H1 (cell line): ENCODE results near the gene ZSCAN5A. TPM values are rescaled to one million over a fixed set of nuclear protein-coding genes. Genes with fewer than 3 reads are reported as not detected.

Source experiments
- CHD7 ChIP-seq: fragments of 300-600 bp; sonication (generic); IDR thresholded peaks from 2 replicates; pipeline ENCODE4 v1.7.1; 2012; ENCODE audit warnings: low read length, moderate library complexity, mild to moderate bottlenecking, inconsistent platforms; ENCODE audit not compliant: insufficient replicate concordance
- EGR1 ChIP-seq: IDR thresholded peaks from 2 replicates; pipeline ENCODE4 v1.6.1; 2011; ENCODE audit warnings: low read depth, low read length, borderline replicate concordance
- EZH2 ChIP-seq: fragments of 200-600 bp; sonication (generic); IDR thresholded peaks from 2 replicates; pipeline ENCODE4 v1.7.1; 2012; ENCODE audit warnings: low read depth, mild to moderate bottlenecking, moderate library complexity, low read length, inconsistent platforms; ENCODE audit not compliant: severe bottlenecking
- FOSL1 ChIP-seq: IDR thresholded peaks from 2 replicates; pipeline ENCODE4 v1.6.1; 2011; ENCODE audit warnings: mild to moderate bottlenecking, low read depth, low read length, moderate library complexity; ENCODE audit not compliant: insufficient read depth
- SAP30 ChIP-seq: fragments of 300-600 bp; sonication (generic); IDR thresholded peaks from 2 replicates; pipeline ENCODE4 v1.7.1; 2012; ENCODE audit warnings: low read length, moderate library complexity, mild to moderate bottlenecking, inconsistent platforms; ENCODE audit not compliant: insufficient read depth, insufficient replicate concordance
- SP2 ChIP-seq: IDR thresholded peaks from 2 replicates; pipeline ENCODE4 v1.6.1; 2012; ENCODE audit warnings: mild to moderate bottlenecking, low read length, inconsistent platforms
- TBP ChIP-seq: IDR thresholded peaks from 2 replicates; pipeline ENCODE4 v1.6.1; 2011; ENCODE audit warnings: low read depth, low read length, improper control_type of control experiment
- polyA plus RNA-seq, 7 experiments: library from polyadenylated mRNA; depleted of rRNA in 3 of 7; stranded (reverse) in 5 of 7; unstranded in 2 of 7; fragments of >200 nt in 5 of 7; fragments of 200-250 nt in 2 of 7; gene quantifications; 1 replicate in 5 of 7; 2 replicates in 1 of 7; 4 replicates in 1 of 7; pipeline versions ENCODE4 v1.2.1 to v1.2.3, GENCODE V29; 2011 to 2013; ENCODE audit warnings: missing spikeins in 2 of 7, mixed read lengths in 2 of 7
- total RNA-seq: library from RNA; stranded (reverse); fragmentation: NEBNext Ultra II Directional; extraction: Animal tissue kit (Norgen Biotek cat#: 25700); gene quantifications from 2 replicates; pipeline ENCODE4 v1.2.1, GENCODE V29; 2021
- TF ChIP-seq, protein P1 (sequence below): IDR thresholded peaks from 2 replicates; pipeline ENCODE4 v1.6.1; 2011; ENCODE audit warnings: low read length, improper control_type of control experiment

The ZSCAN5A gene
- total and polyA plus RNA-seq, 2 of the 8 experiments (the other 6 are each of a cell fraction or from before 2014, with no cell fraction given): 8.6 to 11.0 TPM

GRCh38 chr19:56271151-56271550 is 43.5 kb downstream of the ZSCAN5A start (continued):
- TF ChIP-seq CHD7 (no peak), EGR1 (no peak), EZH2 (no peak), TBP (no peak), SP2 (no peak), SAP30 (no peak), FOSL1 (no peak)
- TF ChIP-seq, protein P1, sequence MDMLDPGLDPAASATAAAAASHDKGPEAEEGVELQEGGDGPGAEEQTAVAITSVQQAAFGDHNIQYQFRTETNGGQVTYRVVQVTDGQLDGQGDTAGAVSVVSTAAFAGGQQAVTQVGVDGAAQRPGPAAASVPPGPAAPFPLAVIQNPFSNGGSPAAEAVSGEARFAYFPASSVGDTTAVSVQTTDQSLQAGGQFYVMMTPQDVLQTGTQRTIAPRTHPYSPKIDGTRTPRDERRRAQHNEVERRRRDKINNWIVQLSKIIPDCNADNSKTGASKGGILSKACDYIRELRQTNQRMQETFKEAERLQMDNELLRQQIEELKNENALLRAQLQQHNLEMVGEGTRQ: no peak
